Vagina (tissue), 2 donors: ENCODE measurements around the gene CENATAC. TPM values are rescaled to one million over a fixed set of nuclear protein-coding genes. Genes with fewer than 3 reads are reported as not detected.

ENCODE experiments used
- DNase-seq, 2 donors: peaks; one replicate each; pipeline ENCODE4 v3.0.0-alpha.2; 2017; ENCODE audit errors: extremely low spot score in 2 of 2
- H3K27ac ChIP-seq: fragments of 200-600 bp; sonication (generic); one replicate; pipeline ENCODE4 v1.5.1; 2019
- H3K27me3 ChIP-seq: fragments of 200-600 bp; sonication (generic); one replicate; pipeline ENCODE4 v1.5.1; 2019
- H3K36me3 ChIP-seq, 2 donors: fragments of 200-600 bp; sonication (generic); one replicate each; pipeline ENCODE4 v1.5.1; 2017 to 2019
- H3K4me1 ChIP-seq: fragments of 200-600 bp; sonication (generic); one replicate; pipeline ENCODE4 v1.5.1; 2019
- H3K4me3 ChIP-seq, 2 donors: fragments of 200-600 bp; sonication (generic); 1 replicate in 1 of 2; 2 replicates in 1 of 2; pipeline ENCODE4 v1.5.1; 2016 to 2019
- H3K9me3 ChIP-seq: fragments of 200-600 bp; sonication (generic); one replicate; pipeline ENCODE4 v1.5.1; 2019
- CTCF ChIP-seq, 3 experiments: fragments of 450-650 bp in 2 of 3; fragments of 200-600 bp in 1 of 3; sonication (generic) in 1 of 3; IDR thresholded peaks; one replicate each; pipeline ENCODE4 v1.5.1; 2017 to 2019; ENCODE audit warnings: antibody characterized with exemption in 3 of 3, mild to moderate bottlenecking in 2 of 3, moderate library complexity in 2 of 3
- POLR2A ChIP-seq, 2 donors: fragments of 450-650 bp; IDR thresholded peaks; one replicate each; pipeline ENCODE4 v1.6.1; 2017; ENCODE audit warnings: antibody characterized with exemption in 2 of 2, mild to moderate bottlenecking in 2 of 2, moderate library complexity in 2 of 2
- POLR2AphosphoS5 ChIP-seq, 2 donors: sonication (generic); formaldehyde crosslinking; IDR thresholded peaks; one replicate each; pipeline ENCODE4 v1.9.0; 2017; ENCODE audit warnings: antibody characterized with exemption in 2 of 2, mild to moderate bottlenecking in 2 of 2, low read depth in 1 of 2; ENCODE audit not compliant: insufficient read depth in 1 of 2
- intact Hi-C: fragments of 100-400 bp; cut with DNase I; formaldehyde crosslinking; loops from one replicate; pipeline ENCODE4 v1.15.1; 2023
- total RNA-seq: library from RNA; depleted of rRNA; stranded (reverse); fragments of >200 nt; gene quantifications from one replicate; pipeline ENCODE4 v1.2.3, GENCODE V29; 2016

The CENATAC gene
- total RNA-seq, 1 donor from 2014 or later: 49.8 TPM

GRCh38 chr11:119019996-119020395 lies 22.1 kb downstream of the CENATAC start:
- Histone ChIP-seq H3K4me3 (peak overlapping the region; percentile 82 to 94), H3K36me3 (peaks cover 0 to 53% of the 10 kb centered on the region in 2 donors), H3K9me3 (no peaks in the 10 kb centered on the region), H3K27me3 (no peaks in the 10 kb centered on the region), H3K27ac (no peak overlapping the region), H3K4me1 (peaks cover 53% of the 10 kb centered on the region)
- TF ChIP-seq POLR2A (IDR thresholded peaks at IDR 0.05) (no peak), POLR2AphosphoS5 (IDR thresholded peaks at IDR 0.05; ENCODE audit: insufficient read depth in 1 of 2, low read depth in 1 of 2) (no peak), CTCF (IDR thresholded peaks at IDR 0.05) (no peak)
- intact Hi-C loops: no loop called here
- DNase-seq: no peak

GRCh38 chr11:119021631-119022030 lies 23.7 kb downstream of the CENATAC start:
- intact Hi-C loops: no loop called here
- H3K27ac ChIP-seq: no peak overlapping the region
- no peak overlapping the region for H3K4me3 ChIP-seq
- DNase-seq: no peak
- no peaks in the 10 kb centered on the region for H3K9me3 ChIP-seq
- no peak for TF ChIP-seq CTCF (IDR thresholded peaks at IDR 0.05)
- no peak for TF ChIP-seq POLR2A (IDR thresholded peaks at IDR 0.05)
- peaks cover 37% of the 10 kb centered on the region for H3K4me1 ChIP-seq
- H3K27me3 ChIP-seq: no peaks in the 10 kb centered on the region
- peaks cover 0 to 44% of the 10 kb centered on the region in 2 donors for H3K36me3 ChIP-seq

GRCh38 chr11:119023741-119024140 lies 25.8 kb downstream of the CENATAC start:
- DNase-seq: no peak
- TF ChIP-seq POLR2A (IDR thresholded peaks at IDR 0.05) (no peak), POLR2AphosphoS5 (IDR thresholded peaks at IDR 0.05; ENCODE audit: insufficient read depth in 1 of 2, low read depth in 1 of 2) (no peak), CTCF (IDR thresholded peaks at IDR 0.05) (no peak)
- Histone ChIP-seq H3K36me3 (peaks cover 0 to 50% of the 10 kb centered on the region in 2 donors), H3K27me3 (no peaks in the 10 kb centered on the region), H3K4me3 (no peak overlapping the region), H3K9me3 (no peaks in the 10 kb centered on the region), H3K27ac (no peak overlapping the region), H3K4me1 (peaks cover 35% of the 10 kb centered on the region)
- intact Hi-C loops: no loop called here

- intact Hi-C loops: no loop called here
- peaks cover 37% of the 10 kb centered on the region for H3K4me1 ChIP-seq
- no peak for DNase-seq
- TF ChIP-seq POLR2A (IDR thresholded peaks at IDR 0.05) (no peak), POLR2AphosphoS5 (IDR thresholded peaks at IDR 0.05; ENCODE audit: insufficient read depth in 1 of 2, low read depth in 1 of 2) (no peak), CTCF (IDR thresholded peaks at IDR 0.05) (no peak)
- no peaks in the 10 kb centered on the region for H3K27me3 ChIP-seq
- H3K9me3 ChIP-seq: no peaks in the 10 kb centered on the region
- H3K27ac ChIP-seq: peak overlapping the region; percentile 27
- peaks cover 0 to 50% of the 10 kb centered on the region in 2 donors for H3K36me3 ChIP-seq
- H3K4me3 ChIP-seq: no peak overlapping the region
Measured at GRCh38 chr11:119024430-119025098, 26.6 kb downstream of the CENATAC start.

GRCh38 chr11:119025099-119025473 lies 27.1 kb downstream of the CENATAC start:
- Histone ChIP-seq H3K4me1 (peaks cover 37% of the 10 kb centered on the region), H3K27me3 (no peaks in the 10 kb centered on the region), H3K9me3 (no peaks in the 10 kb centered on the region), H3K27ac (peak overlapping the region; percentile 27), H3K36me3 (peaks cover 0 to 50% of the 10 kb centered on the region in 2 donors), H3K4me3 (no peak overlapping the region)
- TF ChIP-seq POLR2A (IDR thresholded peaks at IDR 0.05) (no peak), CTCF (IDR thresholded peaks at IDR 0.05) (no peak), POLR2AphosphoS5 (IDR thresholded peaks at IDR 0.05; ENCODE audit: insufficient read depth in 1 of 2, low read depth in 1 of 2) (no peak)
- intact Hi-C loops: no loop called here
- DNase-seq: no peak
